Activated T-helper 1 cell treated with anti-CD3 and anti-CD28 coated beads, Interleukin-2, amount 50 U/mL, for 16 hours (primary cell): ENCODE measurements around the gene IL1RAPL2.
"Not testable (repeated sequence)": the region's sequence is repeated elsewhere in the genome, so short reads cannot be mapped to it uniquely, and the experiment has no call there.

Experiments
- DNase-seq, 2 donors: peaks; one replicate each; pipeline ENCODE4 v3.0.0-alpha.2; 2020; ENCODE audit warnings: low read depth in 1 of 2, low spot score in 1 of 2

Gene IL1RAPL2

DNA sequence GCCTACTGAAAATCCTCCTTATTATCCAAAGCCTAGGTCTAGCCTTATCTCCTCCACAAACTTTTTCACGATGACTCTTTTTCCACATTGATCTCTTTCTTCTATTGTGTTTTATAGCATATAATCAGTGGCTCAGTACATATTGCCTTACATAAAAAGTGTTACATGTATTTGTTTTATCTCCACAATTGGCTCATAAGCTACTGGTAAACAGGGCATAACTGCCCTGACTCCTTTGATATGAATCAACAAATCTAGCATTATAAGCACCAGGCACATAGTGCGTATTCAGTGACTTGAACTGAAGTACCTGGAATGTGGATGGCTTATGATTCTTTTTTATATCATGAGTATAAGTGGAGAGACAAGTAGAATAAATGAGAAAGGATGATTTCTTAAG lies 447.7 kb downstream of the IL1RAPL2 start:
- DNase-seq: no peak

DNA sequence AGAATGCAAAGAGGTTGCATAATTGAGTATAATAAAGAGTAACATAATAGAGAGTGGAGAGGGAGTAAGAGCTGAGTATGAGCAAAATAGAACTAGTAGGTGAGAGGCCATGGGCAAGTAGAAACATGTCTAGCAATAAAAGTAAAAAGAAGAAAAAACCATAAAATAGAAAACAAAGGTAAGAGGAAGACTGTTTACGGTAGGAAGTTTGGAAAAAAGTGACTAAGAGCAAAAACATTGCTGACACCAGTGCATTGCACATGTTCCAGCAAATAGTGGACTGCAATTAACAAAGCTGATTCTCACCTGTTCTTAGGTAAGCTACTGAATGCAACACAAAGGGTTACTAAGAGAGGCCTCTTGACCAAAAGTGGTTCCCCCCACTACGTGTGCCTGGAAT lies 451.6 kb downstream of the IL1RAPL2 start:
- no peak for DNase-seq

DNA sequence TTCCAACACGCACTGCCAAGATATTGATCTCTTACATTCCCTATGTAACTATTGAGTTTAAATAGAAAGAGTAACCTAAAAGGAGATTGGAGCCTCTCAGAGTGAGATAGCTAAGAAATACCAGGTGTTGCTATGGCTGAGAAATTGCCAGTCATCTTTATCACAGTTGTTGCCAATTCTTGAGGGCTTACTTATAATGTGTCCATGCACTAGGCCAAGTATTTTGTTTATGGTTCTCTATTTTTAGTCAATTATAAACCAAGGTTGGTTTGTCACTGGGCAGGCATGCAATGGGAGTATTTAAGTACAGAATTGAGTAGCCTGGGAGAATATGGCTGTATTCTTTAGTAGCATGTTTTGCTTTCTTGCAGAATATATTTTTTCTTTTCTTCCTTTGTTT lies 452.9 kb downstream of the IL1RAPL2 start:
- DNase-seq: no peak

DNA sequence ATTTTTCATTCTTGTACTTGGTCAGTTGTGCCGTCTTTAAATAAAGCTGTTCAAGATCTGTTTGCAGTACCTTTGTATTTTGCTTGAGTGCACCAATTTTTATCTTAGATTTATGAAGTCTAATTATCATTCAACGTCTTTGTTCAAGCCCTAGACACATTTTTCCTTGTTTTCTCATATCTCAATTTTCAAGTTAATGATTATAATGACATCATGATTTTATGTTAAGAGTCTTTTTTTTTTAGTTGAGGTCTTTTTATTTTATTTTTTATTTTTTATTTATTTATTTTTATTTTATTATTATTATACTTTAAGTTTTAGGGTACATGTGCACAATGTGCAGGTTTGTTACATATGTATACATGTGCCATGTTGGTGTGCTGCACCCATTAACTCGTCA lies 463.0 kb downstream of the IL1RAPL2 start:
- DNase-seq: not testable (repeated sequence)

DNA sequence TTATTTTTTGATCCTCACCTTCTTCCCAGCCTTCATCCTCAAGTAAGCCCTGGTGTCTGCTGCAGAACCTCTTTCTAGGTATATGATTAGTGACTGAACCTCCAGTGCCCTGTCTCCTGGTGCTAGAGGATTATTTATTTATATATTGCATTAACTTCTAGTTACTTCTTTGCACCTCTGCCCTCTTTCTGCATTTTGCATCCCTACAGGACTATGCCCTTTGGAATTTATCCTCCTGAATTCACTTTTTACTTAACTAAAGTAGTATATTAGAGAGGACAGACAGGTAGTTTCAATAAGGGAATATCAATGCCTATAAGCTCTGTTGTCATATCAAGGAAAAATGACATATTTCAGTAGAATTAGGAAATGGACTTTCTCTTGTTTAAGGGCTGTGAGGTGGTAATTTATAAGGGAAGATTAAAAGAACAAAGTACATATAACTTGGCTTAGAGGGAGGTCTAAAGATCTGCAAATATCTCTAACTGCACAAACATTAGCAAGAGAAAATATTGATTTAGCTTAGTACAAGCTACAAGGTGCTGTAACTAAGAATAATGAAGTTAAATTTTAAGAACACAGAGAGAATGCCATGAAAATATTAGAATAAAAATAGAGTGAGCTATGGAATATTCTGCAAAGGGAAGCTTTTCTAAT lies 472.8 kb downstream of the IL1RAPL2 start:
- DNase-seq: no peak

DNA sequence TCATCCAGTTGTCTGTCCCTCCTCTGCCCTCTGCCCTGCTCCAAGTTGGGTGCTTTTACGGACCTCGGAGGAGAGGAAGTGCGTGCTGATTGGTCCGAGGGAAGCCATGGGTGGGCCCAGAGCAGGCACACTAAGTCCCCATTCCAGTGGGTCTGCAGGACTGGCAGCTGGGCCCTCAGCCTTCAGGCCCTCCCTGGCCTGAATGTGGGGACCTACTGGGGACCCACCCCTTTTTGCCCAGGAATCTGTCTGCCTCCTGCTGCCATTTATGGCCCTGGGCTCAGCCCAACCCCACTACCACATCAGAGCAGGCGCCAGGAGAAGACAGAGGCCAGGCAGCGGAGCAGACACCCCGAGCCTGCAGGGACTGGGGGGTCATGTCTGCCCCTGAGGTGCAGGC lies 484.9 kb downstream of the IL1RAPL2 start:
- no peak for DNase-seq

DNA sequence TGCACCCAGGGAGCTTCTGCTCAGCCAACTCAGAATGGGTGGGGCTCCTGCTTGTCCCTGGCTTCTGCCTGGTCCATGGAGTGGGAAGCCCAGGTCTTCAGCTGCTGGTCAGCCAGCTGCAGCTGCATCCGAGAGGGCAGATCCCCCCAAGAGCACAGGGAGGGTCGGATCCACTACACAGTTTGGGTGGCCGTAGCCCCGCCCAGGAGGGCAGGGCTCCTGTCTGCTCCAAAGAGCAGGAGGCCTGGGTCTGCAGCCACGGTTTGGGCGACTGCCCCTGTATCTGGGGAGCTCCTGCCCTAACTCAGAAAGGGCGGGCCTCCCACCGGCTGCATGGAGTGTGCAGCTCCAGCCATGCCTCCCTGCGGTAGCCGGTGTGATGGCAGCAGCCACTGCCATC lies 485.4 kb downstream of the IL1RAPL2 start:
- DNase-seq: no peak

DNA sequence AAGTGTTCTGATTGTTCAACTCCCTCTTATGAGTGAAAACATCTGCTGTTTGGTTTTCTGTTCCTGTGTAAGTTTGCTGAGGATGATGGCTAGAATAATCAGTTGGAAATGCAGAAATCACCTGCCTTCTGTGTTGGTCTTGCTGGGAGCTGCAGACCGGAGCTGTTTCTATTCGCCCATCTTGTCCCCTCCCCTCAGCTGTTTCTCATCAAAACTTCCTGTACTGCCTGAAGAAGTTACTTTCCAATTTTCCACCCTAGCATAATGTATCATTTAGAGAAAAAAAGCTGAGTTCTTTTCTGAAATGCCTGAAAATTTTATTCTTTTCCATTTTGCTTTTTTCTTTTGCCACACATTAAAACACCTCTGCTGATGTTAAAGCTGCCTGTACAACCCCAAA lies 486.9 kb downstream of the IL1RAPL2 start:
- no peak for DNase-seq

DNA sequence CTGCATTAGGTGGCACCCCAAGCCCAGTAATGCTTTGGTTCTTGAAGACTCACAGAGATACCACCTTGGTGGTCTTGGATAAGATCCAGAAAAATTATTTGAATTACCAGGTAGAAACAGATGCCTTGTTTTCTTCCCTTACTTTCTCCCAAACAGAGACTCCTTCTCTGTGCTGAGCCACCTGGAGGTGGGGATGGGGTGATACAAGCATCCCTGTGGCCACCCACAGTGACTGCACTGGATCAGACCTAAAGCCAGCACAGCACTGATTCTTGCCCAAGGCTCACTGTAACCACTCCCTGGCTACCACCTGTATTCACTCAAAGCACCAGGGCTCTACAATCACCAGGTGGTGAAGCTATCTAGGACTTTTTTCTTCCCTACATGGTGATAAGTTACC lies 497.7 kb downstream of the IL1RAPL2 start:
- no peak for DNase-seq

DNA sequence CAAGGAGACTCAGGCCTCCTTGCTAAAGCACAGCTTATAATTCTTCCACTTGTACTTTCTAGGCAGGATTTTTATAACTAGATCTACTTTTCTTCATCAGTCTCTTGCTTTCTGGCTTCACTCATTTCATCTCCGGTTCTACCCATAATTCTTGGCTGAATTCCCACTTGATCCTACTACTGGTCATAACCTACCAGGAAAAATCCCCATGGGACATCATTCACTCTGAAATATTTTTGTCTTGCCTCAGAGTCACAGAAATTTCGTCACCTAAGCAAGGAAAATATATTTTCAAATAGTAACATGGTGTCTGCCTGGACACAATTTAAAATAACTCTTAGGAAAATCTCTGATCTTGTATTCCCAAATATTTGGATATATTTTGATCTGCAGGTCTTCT lies 532.2 kb downstream of the IL1RAPL2 start:
- DNase-seq: no peak

DNA sequence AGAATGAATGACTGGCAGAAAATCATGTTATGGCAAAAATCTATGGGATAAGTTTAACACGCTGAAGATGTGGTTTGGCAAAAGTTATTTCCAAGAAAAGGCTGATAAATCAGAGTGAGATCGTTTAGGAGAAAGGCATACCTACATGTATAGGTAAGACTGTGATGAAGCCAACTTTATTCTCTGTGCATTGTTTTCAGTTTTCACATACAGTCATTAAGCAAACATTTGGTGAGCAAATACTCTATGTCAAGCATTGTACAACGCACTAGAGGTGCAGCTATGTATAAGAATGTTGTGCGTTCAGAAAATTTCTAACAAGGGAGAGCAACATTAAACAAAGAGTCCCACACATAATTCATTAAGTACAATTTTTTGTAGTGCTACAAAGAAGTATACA lies 532.8 kb downstream of the IL1RAPL2 start:
- no peak for DNase-seq

DNA sequence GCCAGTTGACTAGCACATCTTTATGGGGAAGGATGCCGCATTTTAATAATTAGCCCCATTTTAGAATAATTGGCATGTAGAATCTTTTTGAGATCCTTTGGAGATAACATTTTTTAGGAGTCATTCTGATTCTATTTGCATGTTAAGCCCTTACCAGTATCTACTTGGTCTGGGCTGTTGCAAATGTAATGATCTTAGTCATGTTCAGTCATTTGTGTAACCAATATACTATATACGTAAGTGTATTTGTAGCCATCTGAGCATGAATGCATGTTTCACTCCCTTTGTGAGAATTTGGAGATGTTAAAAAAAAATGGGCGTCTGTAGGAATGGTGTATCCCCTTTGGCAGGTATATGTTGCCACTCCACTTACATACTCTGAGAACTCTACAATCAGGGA lies 535.4 kb downstream of the IL1RAPL2 start:
- no peak for DNase-seq

DNA sequence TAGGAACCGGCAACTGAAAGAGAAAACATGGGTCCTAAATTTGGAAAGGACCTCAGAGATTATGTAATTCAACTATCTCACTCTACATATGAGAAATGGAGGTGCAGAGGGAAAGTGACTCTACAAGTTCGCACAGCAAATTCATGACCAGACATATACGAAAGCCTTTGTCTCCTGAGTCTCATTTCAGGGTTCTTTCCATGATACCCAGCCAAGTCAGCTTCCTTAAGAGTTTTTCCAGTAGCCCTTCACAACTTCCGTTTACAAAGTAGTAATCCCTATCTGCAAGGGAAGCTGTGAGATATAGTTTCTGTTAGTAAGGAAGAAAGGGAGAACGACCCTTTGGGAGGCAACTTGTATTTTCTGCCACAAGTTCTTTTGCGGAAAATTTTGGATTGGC lies 543.9 kb downstream of the IL1RAPL2 start:
- no peak for DNase-seq

DNA sequence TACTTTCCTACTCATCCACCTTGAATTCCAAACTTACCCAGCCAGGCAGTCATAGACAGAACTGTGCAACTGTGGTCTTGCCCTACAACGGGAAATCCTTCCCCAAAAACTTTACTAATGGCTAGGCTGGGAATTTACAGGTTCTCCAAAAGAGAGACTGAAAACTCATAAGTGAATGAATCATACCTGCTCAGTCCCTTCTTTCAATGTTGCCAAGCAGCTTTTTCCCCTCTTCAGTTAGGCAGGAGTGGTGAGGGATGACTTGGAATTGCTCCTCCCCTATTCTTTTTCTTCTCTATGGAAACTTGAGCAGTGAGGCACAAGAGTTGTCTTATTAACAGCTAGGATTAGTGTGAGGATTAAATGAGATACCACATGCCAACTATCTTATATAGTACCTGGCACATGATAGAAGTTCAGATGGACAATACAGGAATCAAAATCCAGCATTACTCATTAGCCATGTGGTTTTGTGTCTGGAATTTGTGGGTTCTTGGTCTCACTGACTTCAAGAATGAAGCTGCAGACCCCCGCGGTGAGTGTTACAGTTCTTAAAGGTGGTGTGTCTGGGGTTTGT lies 548.6 kb downstream of the IL1RAPL2 start:
- no peak for DNase-seq

DNA sequence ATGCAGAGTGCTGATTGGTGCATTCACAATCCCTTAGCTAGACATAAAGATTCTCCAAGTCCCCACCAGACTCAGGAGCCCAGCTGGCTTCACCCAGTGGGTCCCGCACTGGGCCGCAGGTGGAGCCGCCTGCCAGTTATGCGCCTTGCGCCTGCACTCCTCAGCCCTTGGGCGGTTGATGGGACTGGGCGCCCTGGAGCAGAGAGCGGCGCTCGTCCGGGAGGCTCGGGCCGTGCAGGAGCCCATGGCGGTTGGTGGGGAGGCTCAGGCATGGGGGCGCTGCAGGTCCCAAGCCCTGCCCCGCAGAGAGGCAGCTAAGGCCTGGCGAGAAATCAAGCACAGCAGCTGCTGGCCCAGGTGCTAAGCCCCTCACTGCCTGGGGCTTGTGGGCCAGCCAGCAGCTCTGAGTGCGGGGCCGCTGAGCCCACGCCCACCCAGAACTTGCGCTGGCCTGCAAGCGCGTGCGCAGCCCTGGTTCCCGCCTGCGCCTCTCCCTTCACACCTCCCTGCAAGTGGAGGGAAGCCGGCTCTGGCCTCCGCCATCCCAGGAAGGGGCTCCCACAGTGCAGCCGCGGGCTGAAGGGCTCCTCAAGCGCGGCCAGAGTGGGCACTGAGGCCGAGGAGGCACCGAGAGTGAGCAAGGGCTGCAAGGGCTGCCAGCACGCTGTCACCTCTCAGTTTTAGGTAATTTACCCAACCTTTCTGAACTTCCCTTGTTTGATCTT lies 549.8 kb downstream of the IL1RAPL2 start:
- not testable (repeated sequence) for DNase-seq

DNA sequence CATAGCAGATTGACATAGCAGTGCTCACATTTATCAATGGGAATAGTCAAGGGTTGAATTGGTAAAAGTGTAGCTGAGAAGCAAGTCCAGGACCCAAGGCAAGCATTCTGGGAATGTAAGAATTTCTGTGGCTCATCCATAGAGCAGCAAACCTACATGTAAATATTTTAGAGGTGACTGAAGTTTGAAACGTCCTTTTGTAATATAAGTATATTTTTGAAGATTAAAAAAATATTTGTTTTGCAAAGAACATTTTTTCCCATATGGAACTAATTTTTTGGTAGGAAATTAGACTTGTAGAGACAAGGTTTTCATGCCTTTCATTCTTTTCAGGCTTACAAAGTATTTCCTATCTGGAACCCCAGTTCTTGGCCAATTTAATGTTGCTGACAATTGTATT lies 550.5 kb downstream of the IL1RAPL2 start:
- no peak for DNase-seq

DNA sequence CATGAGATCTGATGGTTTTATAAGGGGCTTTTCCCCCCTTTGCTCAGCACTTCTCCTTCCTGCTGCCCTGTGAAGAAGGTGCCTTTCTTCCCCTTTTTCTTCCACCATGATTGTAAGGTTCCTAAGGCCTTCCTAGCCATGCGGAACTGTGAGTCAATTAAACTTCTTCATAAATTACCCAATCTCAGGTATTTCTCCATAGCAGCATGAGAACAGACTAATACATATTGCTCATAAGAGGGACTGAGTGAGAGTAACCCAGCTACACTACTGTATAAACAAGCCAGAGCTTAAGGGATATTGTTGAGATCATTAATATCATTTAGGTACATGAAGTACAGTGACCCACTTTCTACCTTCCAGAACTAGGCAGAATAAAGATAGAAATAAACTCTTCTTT lies 551.6 kb downstream of the IL1RAPL2 start:
- DNase-seq: no peak

DNA sequence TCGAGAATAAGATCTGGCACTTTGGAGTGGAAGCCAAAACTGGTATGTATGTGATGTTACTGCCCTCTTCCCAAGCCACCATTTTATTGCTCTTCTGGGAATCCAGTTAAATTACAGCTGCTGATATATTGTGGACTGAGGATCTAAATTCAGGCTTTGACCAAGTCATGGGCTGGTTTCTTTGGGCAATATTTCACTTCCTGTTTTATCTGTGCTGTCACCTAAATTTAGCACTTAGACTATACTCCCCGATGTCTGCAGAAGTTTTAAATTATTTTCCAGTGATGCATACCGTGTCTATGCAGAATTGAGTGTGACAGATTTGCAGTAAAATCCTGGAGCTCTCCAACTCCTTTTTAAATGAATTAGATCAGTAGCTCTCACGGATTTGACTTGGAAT lies 554.5 kb downstream of the IL1RAPL2 start:
- DNase-seq: no peak

DNA sequence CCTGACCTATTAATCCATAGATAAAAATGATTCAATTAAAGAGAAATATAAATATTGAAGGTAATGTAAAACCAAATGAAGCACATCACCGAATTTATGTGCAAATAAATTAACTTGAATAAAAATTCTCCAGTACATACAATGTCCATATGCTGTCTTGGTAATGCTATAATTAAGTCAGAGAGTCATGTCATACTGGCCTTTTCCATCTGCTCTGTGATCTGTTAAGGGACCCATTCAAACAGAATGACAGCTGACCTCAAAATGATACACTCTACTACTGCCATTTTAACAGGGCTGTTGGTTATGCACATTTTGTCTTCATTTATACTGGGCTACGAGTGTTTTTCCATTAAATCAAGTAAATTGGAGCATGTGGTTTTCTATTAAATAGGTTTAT lies 555.2 kb downstream of the IL1RAPL2 start:
- no peak for DNase-seq

DNA sequence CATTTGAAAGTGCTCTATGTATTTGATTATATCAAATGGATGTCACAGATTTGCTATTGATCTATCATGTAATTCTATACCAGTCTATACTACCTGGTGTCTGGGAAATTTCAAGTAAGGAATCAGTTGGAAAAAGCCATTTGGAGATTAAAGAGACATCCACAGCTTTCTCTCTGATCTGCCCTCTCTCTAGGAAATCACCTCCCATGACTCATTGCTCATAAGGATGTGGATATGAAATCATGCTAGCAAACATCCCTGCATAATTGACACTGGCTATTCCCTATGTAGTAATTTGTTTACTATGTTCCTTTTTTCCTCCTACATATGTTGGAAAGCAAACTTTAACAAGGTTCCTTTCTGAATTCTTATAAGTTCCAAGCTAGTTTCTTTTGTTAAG lies 560.2 kb downstream of the IL1RAPL2 start:
- DNase-seq: no peak

DNA sequence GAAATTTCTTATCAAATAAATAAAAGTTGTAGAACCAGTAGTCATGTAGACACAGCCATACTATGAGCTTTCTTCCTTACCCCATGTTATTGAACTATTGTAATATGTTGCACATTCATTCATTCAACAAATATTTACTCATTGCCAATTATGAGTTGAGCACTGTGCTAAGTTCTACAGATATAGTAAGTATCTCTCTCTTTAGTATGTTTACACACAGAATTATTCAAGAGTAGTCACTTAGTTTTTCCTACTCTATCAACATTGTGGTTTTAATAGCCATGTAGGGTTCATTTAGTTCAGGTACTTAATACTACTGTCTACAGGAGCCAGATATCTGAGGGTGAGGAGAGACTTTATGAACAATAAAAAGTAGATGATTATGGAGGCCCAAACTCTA lies 568.3 kb downstream of the IL1RAPL2 start:
- no peak for DNase-seq

DNA sequence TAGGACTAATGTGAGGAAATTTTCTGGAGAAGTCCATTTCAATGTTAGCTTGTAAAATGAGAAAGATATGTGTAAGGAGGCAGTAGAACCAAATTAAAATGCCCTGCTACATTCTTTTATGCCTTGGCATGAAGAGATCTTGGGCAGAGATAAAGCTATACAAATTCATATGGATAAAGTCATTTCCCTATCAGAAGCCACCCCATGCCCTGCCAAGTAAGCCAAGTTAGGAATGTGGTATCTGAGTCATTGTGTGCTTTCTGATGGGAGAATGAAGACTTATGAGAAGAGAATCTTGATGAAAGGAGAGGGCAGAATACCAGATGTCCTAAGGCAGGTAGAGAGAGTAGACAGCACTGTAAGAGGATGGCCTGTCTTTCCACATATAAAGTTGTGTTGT lies 570.8 kb downstream of the IL1RAPL2 start:
- no peak for DNase-seq

DNA sequence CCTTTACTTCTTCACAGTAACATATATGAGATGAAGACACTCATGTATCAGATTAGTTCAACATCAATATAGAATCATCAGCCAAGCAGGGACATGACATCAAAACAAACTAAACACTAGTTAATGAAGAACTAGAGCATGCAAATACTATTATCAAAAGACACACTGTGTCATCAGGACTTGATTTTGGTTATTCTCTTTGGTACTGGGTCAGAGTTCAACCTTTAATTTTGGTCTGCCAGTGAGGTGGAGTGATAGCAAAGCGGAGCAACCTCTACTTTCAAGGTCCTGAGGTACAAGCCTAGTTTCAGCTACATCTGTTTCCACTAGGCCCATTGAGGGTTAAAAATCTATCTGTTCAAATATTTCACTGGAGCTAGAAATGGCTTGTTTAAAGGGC lies 584.0 kb downstream of the IL1RAPL2 start:
- no peak for DNase-seq
